NCI-H2107 treated with DMSO at 0.1 percent for 48 hours (cell line): Measurements from ENCODE around the gene USP7.
"Not testable (repeated sequence)": the region's sequence is repeated elsewhere in the genome, so short reads cannot be mapped to it uniquely, and the experiment has no call there.

Experiments
- DNase-seq: peaks from one replicate; lab custom pipeline; 2025; ENCODE audit not compliant: unreplicated experiment; lab: John Stamatoyannopoulos, UW

The USP7 gene

DNA sequence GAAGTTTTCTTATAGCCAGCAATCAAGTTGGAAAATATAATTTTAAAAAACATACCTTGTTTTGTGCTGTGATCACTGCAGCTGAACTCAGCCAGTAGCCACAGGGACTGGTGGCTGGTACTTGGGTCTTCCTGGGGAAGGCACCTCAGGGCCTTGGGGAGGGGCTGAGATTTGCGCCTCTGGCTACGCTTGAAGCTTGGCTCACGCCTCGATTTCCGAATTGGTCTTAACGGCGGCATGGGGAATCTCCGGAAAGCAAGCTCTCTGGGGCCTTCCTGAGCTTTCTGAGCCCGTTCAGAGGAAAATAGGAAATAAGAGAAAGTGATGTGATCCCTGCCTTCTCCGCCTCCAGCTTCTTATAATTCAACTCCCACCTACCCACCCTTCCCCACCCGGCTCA lies 11.3 kb upstream of the USP7 start:
- DNase-seq, result no peak

DNA sequence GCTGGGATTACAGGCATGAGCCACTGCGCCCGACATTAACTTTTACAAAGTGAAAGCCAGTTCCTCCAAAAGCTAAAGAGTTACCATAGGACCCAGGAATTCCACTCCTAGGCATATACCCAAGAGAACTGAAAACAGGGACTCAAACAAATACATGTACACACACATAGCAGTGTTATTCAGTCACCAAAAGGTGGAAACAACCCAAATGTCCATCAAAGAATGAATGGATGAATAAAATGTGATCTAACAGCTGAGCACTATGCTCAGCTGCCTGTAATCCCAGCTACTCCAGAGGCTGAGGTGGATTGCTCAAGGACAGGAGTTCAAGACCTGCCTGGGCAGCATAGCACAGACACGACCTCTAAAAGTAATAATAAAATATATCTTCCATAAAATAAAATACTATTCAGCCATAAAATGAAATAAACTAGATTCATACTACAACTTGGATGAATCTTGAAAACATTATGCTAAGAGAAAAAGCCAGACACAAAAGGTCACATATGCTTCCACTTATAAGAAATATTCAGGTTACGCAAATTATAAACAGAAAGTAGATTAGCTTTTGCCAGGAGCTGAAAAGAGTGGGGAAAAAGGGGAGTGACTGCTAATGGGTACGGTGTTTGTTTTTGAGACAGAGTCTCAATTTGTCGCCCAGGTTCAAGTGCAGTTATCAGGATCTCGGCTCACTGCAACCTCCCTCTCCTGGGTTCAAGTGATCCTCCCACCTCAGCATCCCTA lies 9.3 kb upstream of the USP7 start:
- DNase-seq, result no peak

DNA sequence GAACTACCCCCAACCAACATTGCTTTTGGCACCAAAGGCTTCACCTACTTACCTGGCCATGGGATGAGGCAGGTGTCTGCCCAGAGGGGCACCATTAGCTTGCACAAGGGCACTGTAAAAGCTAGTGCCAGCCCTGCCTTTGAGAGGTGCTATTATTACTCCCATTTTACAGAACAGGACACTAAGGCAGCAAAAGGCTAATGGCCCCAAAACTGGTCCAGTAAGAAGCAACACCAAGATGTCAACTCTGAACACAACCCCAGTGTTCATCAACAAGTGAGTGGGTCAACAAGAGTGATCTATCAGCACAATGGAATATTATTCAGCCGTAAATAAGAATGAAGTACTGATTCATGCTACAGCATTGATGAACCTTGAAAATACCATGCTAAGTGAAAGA lies 7.7 kb upstream of the USP7 start:
- DNase-seq, result no peak

DNA sequence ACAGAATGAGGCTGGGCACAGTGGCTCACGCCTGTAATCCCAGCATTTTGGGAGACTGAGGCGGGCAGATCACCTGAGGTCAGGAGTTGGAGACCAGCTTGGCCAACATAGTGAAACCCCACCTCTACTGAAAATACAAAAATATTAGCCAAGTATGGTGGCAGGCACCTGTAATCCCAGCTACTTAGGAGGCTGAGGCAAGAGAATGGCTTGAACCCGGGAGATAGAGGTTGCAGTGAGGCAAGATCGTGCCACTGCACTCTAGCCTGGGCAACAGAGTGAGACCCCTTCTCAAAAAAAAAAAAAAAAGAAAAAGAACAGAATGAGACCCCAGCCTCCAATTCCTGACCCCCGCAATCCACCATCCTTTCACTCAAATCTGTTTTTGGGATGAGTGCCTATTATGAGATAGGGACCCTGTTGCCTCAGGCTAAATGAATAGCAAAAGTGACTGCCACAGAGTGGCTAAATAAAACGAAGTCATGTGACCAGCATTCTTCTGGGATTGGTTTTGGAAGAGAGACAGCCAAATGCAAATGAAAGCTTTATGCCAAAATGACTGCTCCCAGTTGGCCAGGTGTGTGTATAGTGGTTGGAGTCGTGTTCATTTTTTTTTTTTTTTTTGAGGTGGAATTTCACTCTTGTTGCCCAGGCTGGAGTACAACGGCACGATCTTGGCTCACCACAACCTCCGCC lies 5.6 kb upstream of the USP7 start:
- DNase-seq, result peak; percentile 51

DNA sequence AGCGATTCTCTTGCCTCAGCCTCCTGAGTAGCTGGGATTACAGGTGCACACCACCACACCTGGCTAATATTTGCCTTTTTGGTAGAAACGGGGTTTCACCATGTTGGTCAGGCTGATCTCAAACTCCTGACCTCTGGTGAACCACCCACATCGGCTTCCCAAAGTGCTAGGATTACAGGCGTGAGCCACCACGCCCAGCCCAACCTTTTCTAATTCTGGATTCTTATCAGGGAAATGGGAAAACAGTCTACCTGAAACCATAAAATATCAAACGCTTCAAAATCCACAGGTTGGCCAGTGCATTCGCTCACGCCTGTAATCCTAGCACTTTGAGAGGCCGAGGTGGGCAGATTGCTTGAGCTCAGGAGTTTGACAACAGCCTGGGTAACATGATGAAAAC lies 4.3 kb upstream of the USP7 start:
- not testable (repeated sequence) for DNase-seq

DNA sequence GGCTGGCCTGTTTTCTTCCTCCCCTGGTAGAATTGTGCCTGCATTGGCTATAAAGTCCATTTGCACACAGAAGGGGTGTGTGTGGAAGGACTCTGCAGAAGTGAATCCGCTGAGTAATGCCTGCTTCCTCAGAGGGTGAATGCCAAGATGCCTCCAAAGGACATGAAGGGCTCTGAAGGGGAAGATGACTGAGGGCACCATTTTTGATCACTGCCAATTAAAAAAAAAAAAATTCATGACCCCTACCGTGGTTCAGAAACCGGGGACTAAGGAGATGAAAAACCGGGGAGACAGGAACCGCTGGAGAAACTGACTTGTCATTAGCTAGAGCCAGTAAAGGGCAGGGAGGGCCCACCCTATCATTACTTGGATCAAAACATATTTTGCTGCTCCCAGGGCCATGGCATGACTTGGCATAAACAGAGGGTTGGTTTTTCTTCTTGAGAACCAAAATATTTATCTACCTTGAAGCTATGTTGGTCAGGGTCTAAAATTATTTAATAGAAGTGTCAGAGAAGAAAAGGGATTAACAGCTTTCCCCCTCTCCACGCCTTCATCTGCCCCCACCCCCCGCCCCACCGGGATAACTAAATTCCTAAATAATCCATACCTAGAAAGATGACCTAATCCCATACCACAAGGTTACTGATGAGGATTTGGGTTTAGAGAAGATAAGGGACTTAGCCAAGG lies 3.6 kb upstream of the USP7 start:
- no peak for DNase-seq

DNA sequence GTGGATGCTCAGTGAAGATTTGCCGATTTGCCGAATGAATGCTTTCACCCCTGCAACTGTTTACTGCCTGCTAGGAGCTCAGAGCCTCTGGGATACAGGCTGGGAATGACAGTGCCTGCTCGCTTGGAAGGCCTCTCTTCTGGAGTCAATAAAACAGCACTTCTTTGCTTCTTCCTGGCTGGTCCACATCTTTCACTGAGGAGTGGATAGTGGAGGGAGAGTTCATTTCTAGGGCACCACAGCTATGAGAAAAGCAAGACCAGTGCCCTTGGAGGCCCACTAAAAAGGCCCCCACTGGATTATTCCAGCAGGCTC lies 3.1 kb upstream of the USP7 start:
- DNase-seq, result no peak

DNA sequence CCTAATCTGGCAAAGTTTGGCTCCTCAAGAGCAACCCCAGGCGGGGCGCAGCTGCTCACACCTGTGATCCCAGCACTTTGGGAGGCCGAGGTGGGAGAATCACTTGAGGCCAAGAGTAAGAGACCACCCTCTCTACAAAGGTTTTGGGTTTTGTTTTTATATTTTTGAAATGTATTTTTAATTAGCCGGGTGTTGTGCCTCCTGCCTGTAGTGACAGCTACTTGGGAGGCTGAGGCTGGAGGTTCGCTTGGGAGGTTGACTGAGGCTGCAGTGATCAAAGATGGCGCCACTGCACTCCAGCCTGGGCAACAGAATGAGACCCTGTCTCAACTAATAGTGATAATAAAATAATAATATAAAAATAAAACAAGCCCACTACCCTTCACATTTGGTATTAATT lies 756 bp upstream of the USP7 start:
- no peak for DNase-seq

DNA sequence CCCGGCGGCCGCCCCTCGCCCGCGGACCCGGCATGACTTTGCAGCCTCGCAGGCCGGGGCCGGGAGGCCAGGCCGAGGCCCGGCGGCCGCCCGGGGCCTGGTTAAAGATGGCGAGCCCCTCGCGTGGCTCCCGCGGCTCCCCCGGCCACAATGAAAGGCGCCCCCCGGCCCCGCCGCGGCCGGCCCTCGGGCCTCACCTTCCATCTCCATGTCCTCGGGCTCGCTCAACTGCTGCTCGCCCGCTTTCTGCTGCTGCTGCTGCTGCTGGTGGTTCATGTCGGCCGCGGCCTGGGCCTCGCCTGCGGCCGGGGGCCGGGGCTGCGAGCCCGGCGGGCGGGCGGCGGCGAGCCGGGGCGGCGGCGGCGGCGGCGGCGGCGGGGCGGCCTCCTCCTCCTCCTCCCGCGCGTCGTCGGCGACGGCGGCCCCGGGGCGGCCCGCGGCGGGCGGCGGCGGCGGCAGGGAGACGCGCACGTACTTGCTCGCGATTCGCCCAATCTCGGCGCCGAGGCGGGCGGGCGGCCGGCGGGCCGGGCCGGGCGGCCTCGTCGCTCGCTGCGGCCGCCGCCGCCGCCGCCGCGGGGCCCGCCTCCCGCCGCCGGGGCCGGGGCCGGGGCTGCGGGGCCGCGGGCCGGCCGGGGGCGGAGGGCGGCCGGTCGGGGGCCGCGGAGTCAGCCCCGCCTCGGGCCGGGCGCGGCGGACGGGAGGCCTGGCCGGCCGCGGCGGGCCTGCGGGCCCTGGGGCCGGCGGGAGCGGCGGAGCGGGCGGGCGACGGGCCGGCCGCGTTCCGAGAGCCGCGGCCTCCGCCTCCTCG lies 491 bp downstream of the USP7 start:
- no peak for DNase-seq

DNA sequence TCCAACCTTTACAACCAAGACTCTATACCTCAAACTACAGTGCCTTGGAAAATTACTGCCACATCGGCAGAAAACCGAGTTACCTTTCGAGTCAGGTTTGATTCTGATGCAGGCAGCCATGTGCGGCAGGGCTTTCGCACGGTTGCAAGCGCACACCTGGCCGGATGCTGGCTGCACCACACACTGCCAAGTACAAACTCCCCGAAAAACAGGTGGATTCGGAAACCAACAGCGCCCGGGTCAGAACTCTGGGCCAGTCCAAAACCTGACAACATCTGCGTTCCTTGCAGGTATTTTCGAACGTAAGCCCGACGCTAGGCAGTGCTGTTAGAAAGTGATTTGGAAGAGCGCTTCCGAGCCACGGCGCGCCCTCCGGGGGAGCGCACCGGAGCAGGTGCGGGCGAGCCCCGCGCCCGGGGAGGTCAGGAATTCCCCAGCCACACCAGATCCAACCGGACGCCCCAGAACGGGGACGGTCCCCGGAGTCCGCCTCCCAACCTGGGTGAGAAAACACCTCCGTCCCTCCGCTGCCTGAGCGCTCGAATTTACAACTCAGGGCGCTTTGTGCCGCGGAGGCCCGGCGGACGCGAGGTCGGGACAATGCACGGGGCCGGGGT lies 1.2 kb downstream of the USP7 start:
- no peak for DNase-seq

DNA sequence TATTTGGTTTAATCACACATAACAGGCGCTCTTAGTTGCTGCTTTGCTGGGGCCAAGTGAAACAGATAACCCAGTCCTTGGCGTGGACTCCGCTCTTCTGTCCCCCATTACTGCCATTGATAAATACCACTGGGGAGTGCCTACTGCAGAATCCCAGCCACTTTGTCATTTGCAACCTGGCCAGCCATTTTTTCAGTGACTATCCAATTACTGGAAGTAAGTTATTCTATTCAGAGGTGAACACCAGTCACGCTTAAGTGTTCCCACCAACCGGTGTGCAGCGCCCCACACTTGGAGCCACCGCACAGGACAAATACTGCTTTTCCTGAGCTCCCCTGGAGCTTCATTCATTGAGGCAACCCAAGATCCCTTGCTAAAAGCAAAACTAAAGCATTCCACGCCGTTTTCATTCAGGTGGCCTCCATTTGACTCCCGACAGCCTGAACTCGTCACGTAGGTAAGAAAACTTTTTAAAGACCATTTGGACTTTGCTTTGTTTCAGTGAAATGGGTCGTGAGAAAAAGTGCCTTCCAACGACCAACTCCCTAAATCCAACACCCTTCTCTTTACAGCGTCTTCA lies 1.8 kb downstream of the USP7 start:
- peak; percentile 17 for DNase-seq

DNA sequence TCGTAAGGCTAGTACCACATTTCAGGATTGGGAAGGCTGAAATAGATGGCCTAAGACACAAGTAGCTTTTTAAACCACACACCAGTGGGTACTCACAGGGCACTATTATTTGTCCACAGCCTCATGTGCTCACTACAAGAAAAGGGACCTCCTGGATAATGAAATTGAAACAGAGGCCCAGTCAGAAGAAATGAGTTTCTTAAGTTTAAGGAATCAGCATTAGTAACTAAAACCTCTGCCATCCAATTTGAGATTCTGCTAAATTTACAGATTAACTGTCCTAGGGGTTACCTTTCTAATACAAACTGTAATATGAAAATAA lies 3.0 kb downstream of the USP7 start:
- DNase-seq, result no peak

DNA sequence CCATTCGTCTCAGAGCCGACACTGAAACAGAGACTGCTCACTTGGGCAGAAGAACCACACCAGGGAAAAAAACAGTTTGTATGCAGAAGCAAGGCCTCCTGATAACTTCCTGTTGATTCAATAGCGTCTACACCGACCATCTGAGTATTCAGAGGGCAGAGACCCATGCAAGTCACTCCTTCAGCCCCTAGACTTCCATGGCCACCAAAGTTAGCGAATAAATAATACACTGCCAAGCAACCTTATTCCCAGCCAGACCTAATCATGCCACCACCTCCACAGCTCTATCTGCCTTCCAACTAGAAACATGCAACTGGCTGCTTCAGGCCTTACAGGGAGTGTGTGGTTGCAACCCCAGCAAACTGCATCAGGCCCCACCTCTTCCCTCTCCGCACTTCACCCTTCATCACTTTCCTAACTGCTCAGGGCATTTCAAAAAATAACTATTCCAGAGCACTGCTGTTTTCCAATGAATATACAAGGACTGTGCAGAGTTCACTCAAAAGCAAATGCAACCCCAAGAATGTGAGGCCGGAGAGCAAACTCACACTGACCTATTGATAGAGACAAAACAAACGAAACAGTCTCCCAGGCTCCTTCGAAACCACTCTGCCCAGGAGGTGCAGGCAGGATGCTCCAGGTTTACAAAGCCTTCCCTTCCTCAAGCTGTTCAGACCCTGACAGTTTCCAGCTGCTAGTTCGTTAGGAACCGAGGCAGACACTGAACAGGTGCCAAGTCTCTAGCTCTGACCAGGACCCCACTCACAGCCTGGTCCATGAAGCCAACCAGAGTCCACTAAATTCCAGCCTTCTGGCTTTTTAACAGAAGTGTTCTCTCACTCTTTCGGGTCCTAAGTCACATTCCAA lies 3.6 kb downstream of the USP7 start:
- no peak for DNase-seq

DNA sequence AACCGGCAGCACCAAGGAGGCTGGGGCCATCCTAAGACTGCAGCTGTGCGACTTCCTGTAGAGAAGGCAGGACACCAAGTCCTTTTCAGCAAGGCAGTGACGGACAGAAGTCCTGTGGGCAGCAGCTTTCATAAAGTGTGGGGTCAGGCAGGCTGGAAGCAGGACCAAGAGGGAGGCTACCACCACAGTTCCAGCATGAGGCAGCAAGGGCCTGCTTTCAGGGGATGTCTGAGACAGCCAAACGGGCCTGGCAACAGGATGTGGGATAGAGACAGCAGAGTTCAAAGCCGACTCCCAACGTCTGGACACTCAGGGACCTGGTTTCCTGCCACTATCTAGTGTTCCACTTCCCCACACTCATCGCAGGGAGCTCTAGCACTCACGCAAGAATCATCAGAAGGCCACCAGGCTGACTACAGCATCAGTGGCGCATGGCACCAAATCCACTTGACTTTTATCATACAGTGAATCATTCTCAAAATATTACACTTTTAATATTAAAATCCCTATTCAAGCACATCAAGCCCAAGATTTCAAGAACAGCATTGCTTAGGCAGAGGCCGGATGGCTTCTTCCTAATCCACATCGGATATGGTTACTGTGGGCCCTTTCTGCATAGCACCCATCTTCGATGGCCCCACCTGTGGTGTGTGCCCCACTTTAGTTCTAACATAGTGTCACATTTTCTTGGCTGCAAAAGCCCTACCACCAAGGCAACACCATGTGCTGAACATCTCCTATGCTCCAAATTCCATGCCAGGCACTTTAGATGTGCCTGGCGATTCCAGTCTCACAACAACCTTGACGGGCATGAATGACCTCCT lies 5.2 kb downstream of the USP7 start:
- DNase-seq, result no peak

DNA sequence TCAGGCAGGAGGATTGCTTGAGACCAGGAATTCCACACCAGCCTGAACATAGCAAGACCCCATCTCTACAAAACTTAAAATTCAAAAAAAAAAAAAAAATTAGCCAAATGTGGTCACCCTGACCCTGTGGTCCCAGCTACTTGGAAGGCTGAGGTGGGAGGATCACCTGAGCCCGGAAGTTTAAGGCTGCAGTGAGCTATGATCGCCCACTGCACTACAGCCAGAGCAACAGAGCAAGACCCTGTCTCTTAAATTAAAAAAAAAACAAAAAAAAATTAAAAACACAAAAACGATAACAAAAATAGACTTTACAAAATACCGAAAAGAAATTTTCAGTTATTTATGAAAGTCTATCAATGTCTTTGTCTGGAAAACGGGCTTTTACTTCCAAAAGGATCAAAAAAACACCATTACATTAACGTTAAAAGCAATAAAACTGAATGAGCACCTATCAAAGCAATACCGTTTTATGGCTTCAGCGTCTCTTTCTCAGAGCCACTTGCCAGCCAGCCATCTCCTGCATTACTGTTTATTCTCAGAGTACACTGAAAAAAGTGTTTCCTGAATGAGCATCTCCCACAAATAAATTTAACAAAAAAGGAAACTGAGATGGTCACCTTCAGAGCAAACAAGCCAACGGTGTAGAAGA lies 6.1 kb downstream of the USP7 start:
- no peak for DNase-seq

DNA sequence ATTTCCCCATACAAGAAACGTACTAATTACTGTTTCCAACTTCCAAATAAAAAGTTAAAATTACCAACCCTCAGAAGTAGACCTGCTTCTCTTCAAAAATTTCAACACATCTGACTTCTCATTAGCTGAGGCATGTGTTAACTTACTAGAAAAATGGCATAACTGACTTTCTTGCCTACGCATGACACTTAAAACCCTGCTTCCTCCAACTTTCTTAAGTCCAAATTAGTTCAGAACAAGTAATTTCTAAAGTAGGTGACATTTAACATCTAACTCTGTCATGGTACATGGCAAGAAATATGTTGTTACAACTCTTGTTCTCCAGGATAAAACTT lies 6.7 kb downstream of the USP7 start:
- DNase-seq, result no peak

DNA sequence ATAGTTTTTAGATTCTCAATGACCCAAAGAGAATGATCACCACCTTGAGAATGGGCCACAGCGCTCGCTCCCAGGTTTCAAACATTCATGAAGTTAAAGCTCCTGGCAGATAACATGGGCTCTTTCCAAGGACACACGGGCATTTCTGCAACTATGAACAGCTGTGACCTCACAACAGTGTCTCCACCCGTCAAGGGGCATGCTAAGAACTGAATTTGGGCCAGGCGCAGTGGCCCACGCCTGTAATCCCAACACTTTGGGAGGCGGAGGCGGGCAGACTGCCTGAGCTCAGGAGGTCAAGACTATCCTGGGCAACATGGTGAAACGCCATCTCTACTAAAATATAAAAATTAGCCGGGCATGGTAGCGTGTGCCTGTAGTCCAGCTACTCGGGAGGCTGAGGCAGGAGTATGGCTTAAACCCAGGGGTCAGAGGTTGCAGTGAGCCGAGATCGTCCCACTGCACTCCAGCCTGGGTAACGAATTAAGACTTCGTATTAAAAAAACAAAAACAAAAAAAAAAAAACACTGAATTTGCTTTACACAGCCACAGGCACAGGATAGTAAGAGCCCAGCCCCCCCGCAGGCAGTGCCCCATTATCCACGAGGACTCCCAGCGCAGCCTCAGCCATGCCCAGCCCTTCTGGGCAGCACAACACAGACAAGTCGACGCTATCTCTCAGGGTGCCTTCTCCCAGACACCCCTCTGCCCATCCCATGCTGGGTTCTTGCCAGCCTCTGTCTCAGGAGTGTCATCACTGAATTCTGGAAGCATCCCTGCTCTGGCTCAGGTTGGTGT lies 7.2 kb downstream of the USP7 start:
- DNase-seq, result no peak

DNA sequence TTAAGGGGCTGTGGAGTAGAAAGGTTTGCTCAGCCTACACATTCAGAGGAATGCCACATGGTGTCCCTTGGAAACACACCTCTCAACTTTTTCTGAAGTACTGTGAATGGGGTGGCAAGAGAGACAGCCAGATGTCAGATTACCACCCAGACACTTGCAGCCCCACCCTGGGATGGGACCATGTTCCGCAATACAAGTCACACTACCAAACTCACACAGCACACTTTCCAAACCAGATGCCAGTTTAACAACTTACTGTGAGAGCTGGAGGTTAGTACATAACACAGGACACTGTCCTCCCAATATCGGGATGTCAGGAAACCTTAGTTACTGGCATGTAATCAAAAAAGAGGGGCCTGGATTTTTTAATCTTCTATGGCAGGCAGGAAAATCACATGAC lies 7.9 kb downstream of the USP7 start:
- DNase-seq, result no peak
